NOMO-1 (cell line): ENCODE measurements around the gene FLVCR2.

Experiments
- DNase-seq, 2 experiments: peaks; one replicate each; lab custom pipeline; 2025; ENCODE audit not compliant: unreplicated experiment in 2 of 2; lab: John Stamatoyannopoulos, UW

The FLVCR2 gene, protein sequence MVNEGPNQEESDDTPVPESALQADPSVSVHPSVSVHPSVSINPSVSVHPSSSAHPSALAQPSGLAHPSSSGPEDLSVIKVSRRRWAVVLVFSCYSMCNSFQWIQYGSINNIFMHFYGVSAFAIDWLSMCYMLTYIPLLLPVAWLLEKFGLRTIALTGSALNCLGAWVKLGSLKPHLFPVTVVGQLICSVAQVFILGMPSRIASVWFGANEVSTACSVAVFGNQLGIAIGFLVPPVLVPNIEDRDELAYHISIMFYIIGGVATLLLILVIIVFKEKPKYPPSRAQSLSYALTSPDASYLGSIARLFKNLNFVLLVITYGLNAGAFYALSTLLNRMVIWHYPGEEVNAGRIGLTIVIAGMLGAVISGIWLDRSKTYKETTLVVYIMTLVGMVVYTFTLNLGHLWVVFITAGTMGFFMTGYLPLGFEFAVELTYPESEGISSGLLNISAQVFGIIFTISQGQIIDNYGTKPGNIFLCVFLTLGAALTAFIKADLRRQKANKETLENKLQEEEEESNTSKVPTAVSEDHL

DNA sequence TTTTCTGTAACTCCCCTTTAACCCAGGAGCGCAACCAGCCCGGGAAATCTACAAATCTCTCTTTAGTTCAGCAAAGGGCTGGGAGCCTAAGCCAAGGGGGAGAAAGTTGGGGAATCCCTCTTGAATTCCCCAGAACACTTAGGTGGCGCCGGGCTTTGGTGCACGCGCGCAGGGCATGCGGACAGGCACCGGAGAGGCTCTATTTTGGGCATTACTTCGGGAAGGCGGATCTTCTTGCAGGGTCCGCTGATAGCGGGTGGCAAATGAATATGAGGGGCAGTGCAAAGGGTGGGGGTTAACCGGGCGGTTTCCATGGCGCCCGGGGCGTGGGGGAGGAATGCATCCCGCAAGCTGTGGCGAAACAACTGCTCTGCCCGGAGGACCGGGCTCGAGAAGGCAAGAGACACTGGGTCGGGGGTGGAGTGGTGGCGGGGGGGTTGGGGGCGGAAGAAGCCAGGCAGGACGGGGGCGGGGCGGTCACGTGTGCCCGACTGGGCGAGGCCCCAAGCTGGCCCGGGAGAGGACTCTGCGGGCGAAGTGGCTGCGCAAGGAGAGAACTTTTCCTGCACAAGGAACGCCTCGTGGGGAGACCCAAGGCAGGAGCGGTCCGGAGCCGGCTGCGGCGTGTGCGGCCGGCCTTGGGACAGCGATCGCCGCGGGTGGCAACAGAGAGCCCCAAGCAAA lies at the start of gene FLVCR2:
FLVCR2 (plus strand) TSS at position 519 of the 684 bp plus-strand sequence. CDS start 353 bp downstream, outside the sequence.
- DNase-seq: peak; percentile 58 to 72

DNA sequence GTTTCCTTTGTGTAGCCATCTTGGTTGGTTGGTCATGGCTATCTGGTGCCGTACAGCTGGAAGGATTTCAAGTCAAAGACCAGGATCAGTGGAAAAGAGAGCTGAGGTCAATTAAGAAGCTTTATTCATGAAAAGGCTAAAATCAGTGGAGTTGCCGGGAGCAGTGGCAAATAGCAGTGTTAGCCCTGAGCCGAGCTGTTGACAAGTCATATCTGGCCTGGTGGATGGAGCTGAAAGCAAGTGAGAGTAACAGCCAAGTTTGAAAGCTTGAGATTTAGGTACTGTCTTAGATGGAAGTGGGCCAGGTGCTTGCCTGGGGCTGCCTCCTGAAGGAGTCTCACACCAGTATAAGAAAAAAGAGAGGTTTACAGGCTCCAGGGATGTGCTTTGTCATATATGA lies 47.2 kb upstream of the FLVCR2 start:
- DNase-seq: no peak

DNA sequence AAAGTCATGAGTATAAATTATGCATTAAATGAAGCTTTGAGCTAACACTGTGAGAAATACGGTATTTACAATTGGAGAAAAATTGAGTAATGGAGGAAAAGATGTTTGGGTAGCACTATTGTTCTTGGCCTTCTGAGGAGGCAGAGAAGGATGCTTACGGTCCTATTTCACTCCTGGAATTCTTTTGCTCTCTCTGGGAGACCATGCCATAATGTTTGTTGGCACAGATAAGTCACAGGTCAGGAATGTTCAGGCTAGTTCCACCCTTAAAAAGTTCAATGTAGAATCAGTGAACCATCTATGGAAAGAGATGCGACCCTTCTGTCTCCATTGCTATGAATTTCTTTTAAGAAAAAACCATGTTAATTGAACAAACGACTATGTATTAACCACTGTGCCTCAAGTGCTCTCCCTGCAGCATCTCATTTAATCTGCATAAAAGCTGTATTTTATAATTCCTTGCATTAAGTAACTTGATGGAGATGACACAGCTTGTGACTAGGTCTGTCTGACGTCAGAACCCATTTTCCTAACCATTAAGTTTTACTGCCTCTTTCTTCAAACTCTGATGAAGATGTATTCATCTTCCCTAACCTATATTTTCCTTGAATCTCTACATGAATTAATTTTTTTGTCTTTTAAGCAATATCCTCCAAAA lies 46.6 kb upstream of the FLVCR2 start:
- DNase-seq: no peak

DNA sequence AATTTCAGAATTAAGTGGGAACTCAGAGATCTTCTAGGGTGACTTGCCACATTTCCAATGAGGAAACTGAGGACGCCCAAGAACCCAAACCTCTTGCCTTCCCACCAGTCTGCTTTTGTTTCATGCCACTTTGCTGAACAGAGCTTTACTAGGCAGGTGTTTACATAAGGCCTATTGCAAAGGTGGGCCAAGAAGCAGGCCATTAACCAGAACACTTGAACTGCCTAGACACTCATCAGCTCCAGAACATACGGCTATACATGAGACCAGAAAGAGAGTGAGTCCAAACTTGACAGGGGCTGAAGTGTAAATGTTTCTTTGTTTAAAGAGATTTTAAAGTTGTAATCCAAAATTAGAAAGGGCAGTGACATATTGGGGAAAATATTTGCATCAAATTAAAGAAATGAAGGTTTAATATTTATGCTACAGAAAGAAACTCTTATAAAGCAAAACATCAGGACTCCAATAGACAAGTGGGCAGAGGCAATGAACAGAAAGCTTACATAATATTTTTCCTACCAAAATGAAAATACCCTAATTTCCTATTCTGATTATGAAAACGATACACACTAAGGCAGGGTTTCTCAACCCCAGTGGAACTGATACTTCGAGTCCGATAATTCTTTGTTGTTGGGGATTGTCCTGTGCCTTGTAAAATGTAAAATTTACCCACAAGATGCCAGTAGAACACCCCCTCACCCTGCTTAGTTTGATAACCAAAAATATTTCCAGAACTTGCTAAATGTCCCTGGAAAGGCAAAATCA lies 44.4 kb upstream of the FLVCR2 start:
- no peak for DNase-seq

DNA sequence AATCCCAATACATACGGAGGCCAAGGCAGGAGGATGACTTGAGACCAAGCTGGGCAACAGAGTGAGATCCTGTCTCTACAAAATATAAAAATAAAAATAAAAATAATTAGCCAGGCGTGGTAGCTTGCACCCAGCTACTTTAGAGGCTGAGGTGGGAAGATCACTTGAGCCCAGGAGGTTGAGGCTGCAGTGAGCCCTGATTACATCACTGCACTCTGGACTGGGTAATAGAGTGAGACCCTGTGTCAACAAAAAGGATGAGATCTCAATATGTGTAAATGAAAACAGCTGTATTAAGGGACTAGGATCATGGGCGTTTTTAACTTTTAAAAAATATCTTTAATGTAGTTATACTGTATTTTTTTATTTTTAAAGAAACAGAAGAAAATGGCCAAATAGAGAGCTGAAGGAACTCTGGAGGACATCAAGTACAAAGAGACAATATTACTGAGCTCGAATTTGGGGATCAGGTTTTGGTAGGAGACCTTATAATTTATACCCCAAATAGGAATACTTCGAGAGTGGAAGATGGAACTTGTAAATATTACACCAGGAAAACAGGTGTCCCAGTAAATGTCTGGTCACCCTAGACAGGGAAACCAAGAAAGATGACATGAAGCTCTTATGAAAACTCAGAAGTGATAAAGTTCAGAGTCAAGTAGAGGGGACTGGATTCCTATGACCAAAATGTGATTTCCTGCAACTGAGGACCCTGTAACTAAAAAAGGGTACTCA lies 43.1 kb upstream of the FLVCR2 start:
- no peak for DNase-seq

DNA sequence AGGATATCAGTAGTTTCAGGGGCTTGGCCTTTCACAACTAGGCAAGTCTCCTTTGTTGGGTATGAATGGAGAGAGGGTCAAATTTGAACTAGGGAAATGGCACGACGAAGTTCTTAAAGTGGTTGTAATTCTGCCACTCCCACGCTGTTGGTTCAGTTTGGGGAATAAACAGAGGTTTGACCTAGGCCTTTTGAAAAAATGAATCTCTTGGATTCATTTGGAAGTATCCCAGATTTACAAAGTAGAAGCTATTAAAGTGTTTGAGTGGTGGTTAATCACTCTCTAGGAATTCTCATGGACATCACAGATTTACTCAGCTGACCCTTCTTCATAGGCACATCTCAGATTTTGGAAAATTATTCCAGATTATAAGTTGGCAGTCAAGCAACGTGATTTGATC lies 41.3 kb upstream of the FLVCR2 start:
- no peak for DNase-seq

DNA sequence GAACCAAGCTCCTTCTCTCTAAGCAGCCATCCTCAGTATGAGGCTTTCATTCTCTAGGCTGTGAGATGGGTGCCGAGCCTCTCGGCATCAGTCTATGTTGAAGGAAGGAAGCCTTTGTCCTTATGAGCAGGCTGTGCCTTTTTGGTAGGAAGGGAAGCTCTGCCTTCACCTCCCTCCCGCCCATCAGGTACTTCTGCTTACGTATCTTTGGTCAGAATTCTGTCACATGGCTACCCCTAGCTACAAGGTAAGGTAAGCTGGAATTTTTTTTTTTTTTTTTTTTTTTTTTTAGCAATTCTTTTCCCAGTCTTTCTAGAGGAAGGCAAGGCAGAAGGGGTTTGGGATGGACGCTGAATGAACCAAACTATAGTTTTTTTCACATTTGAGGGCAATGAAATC lies 39.3 kb upstream of the FLVCR2 start:
- no peak for DNase-seq

DNA sequence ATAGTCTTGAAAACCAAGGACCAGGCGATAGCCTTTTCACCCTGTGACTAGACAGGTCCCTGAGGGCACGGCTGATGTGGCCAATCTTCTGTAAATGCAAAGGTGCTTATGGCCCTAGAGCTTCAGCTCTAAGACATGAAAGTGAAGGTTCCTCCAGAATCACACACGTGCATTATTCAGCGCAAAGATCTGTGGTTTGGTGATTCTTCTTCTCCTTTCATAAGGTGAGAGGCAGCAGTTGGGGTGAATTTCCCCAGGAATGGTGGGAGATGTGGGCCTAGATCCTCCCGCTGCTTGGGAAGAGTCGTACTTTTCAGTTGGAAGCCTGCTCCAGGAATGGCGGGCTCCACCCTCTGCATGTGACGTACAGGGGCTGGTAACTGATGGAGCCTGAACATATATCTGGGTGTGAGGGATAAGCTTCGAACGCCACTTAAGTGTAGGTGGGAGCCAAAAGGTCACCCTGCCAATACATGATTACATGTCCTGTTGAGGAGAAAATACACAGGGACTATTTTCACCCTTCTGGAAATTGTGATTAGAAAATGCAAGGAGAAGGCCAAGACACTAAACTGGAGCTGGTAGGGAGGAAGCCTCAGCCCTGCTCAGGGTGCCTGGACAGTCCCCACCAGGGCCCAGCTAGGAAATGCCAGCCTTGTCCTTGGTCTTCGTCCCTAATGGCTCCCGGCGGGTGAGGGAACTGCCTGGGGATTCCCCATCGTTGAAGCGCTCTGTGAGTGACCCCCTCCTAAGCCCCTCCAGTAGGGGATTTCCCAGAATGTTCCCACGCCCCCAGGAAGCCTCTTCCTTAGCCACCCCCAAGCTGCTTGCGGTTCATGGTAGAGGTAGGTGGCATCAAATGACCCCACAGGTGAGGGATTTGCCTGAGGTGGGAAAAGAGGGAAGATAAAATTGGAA lies 38.6 kb upstream of the FLVCR2 start:
- no peak for DNase-seq

DNA sequence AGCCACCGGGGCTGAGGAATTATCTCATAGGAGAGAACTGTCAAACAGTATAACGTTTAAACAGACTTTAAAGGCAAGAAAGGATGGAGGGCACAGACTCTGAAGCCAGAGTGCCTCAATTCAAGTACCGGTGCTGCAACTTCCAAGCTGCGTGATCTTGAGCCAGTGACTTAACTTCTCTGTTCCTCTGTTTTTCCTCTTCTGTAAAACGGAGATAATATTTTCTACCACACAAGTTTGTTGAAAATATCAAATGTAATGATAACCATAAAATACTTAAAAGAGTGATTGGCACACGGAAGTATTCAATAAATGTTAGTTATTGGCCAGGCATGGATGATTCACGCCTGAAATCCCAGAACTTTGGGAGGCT lies 38.0 kb upstream of the FLVCR2 start:
- DNase-seq: no peak

DNA sequence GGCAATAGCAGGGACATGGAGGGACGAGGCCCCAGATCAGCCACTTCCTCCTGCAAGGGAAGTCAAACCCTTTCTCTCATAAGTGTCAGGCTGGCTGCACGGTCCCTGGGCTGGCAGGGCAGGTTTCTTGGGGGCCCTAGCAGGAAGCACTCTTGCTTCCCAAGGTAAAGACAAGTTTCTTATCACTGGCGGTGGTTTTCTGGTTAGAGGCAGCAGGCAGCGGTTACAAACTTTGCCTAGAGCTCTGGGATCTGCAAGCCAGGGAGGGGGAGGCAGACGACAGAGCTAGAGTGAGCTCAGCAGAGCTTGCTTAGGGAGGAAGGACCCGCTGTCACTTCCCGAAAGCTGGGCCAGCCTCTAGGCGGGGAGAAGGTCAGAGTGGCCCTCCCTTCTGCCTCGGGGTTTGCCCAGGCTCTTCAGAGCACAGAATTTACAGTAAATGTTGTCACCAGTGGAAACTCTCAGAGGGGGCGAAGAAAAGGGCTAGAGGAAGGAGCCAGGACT lies 35.8 kb upstream of the FLVCR2 start:
- peak; percentile 82 to 87 for DNase-seq

DNA sequence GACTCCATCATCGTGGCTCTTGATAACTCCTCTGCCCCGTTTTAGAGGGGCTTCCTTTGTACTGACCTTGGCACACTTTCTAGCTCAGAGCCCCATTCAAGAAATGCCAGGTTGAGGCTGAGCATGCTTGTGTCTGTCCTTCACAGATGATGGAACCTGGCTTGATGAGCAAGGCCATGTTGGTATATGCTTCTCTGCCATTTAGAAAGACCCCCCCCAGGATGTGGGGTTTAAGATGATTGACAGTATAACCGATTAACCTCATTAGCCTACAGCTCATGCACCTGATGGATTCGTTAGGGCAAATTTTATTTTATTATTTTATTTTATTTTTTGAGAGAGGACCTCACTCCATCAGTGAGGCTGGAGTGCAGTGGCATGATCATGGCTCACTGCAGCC lies 35.2 kb upstream of the FLVCR2 start:
- DNase-seq: no peak

DNA sequence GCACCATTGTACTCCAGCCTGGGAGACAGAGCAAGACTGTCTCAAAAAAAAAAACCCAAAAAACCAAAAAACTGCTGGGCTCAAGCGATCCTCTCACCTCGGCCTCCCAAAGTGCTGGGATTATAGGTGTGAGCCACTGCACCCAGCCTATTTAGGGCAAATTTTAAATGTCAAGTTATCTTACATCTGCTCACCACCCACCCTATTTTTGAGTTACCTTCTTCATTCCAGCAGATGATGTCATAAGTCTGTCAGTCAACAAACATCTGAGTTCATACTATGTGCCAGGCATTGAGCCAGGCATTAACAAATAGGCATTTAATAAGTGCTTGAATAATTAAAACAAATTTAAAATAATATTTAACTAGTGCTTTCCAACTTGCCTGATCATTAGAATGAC lies 34.6 kb upstream of the FLVCR2 start:
- DNase-seq: no peak

DNA sequence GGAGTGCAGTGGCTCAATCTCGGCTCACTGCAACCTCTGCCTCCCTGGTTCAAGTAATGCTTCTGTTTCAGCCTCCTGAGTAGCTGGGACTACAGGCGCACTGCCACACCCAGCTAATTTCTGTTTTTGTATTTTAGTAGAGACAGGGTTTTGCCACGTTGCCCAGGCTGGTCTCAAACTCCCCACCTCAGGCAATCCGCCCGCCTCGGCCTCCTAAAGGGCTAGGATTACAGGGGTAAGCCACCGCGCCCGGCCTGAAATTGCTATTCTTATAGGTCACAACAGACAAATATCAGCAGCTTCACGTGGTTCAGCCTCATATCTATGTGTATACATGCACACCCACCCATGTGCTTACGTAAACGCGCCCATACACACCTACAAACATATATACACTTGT lies 32.5 kb upstream of the FLVCR2 start:
- DNase-seq: no peak

DNA sequence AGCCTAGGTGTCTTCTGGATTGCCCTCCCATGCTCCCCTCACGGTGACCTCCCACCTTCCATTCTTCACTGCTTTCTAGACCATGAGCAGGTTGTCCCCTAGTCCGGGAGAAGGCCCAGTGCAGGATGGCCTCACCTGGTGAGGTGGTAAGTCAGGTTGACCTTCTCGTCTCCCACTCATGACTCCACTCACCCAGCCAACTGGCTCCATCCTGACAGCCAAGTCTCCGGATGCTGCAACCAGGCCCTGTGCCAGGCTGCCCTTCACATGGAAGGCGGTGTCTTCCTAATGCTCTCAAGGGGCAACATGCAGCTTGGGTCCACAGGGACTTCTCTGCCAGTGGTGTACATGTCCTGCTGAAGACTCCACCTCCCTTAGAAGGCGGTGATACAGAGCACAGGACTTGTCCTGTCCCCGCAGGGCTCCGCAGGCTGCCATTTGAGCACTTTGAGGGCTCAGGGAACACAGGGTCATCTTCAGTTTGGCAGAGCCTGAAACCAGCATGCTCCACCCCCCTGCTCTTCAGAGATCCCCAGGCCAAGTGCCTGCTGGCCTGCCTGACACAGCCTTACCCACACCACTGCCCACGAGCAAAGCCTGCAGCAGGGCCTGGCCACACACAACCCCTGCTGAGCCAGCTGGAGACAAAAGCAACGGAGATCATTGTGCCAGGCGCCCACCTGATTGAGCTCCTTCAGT lies 30.7 kb upstream of the FLVCR2 start:
- DNase-seq: no peak

DNA sequence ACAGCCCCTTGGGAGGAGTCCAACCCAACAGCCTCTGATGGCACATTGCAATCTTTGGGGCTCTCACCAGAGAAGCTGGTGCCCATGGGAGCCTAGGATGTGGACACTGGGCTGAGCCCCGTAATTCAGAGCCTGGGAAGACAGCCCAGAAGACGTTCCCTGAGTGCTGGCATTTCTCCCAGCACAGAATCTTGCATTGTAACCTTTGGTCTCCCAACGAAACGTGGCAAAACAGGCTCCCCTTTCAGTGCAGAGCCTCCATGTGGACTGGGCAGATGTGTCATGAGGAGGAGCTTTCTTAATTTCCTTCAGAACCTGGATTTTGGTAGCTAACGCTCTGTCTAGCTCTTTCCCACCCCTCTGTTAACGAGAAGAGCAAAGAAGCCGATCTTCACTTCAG lies 29.9 kb upstream of the FLVCR2 start:
- DNase-seq: no peak

DNA sequence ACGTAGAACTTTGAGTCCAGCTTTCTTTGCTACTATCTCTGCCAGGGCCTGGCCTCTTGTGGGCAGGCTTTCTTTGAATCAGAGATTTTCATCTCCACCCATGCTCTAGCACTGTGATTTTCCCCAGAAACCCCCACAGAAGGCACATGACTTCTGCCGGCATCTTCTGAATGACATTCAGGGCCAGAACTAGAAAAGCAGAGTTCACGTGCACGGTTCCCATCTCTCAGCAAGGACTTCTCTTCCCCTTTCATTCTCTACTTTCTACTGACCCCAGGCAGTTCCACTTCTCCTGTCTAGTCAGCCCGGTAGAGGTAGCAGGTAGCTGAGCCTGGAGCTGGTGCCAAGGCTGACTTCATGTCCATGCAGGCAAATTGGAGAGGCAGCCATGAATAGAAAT lies 29.3 kb upstream of the FLVCR2 start:
- DNase-seq: peak in 1 of 2 experiments; percentile 13

DNA sequence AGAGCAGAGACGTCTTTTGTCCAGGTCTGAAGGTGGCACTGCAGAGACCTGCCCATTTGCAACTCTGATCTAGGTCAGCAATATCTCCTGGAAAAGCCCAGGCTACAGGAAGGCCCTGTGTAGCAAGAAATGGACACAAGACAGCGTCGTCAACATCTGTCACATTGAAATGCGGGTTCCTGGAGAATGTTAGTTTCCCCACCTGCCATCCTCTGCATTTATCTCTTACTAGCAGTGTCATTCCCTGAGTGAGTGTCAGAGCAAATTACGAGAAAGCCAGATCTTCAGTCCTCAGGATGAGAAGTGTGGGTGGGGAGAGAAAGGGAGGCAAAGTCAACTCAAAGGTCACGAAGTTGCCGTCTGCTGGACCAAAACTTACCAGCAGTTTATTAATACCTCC lies 27.4 kb upstream of the FLVCR2 start:
- DNase-seq: no peak

DNA sequence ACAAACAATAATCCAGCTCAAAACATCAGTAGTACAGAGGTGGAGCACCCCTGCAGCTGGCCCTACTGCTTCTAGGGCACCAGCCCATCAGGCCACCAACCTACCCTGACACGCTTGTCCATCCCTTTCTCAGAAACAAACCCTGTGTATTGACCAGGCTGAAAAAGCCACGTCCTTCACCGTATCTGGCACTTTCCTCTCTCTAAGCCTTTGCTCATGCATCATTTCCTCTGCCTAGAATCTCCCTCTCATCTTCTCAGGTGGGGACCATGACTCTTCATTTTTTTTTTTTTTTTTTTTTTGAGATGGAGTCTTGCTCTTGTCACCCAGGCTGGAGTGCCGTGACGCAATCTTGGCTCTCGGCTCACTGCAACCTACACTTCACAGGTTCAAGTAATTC lies 25.3 kb upstream of the FLVCR2 start:
- DNase-seq: no peak
